H1 (cell line): ENCODE measurements around the gene KLRD1. TPM values are rescaled to one million over a fixed set of nuclear protein-coding genes. Genes with fewer than 3 reads are reported as not detected.

Experiments
- CHD7 ChIP-seq: fragments of 300-600 bp; sonication (generic); IDR thresholded peaks from 2 replicates; pipeline ENCODE4 v1.7.1; 2012; ENCODE audit warnings: low read length, moderate library complexity, mild to moderate bottlenecking, inconsistent platforms; ENCODE audit not compliant: insufficient replicate concordance
- RAD21 ChIP-seq, 2 experiments: IDR thresholded peaks in 1 of 2; conservative IDR thresholded peaks in 1 of 2; 2 replicates each; pipeline ENCODE4 v1.6.1; 2011; ENCODE audit warnings: low read depth in 2 of 2, low read length in 2 of 2, improper control_type of control experiment in 1 of 2, inconsistent platforms in 1 of 2, mild to moderate bottlenecking in 1 of 2, moderate library complexity in 1 of 2
- TCF12 ChIP-seq: IDR thresholded peaks from 2 replicates; pipeline ENCODE4 v1.6.1; 2011; ENCODE audit warnings: low read depth, mild to moderate bottlenecking, low read length
- TEAD4 ChIP-seq: IDR thresholded peaks from 2 replicates; pipeline ENCODE4 v1.6.1; 2012; ENCODE audit warnings: low read depth, low read length, inconsistent platforms, mixed read lengths
- polyA plus RNA-seq, 7 experiments: library from polyadenylated mRNA; depleted of rRNA in 3 of 7; stranded (reverse) in 5 of 7; unstranded in 2 of 7; fragments of >200 nt in 5 of 7; fragments of 200-250 nt in 2 of 7; gene quantifications; 1 replicate in 5 of 7; 2 replicates in 1 of 7; 4 replicates in 1 of 7; pipeline versions ENCODE4 v1.2.1 to v1.2.3, GENCODE V29; 2011 to 2013; ENCODE audit warnings: missing spikeins in 2 of 7, mixed read lengths in 2 of 7
- total RNA-seq: library from RNA; stranded (reverse); fragmentation: NEBNext Ultra II Directional; extraction: Animal tissue kit (Norgen Biotek cat#: 25700); gene quantifications from 2 replicates; pipeline ENCODE4 v1.2.1, GENCODE V29; 2021

KLRD1 gene
- total and polyA plus RNA-seq, 2 of the 8 experiments (the other 6 are each of a cell fraction or from before 2014, with no cell fraction given) = under 0.01 to 0.06 TPM

GRCh38 chr12:10260927-10261326 lies 46.7 kb upstream of the KLRD1 start (continued):
- TF ChIP-seq CHD7 = no peak
- no peak for TF ChIP-seq TEAD4
- no peak for TF ChIP-seq TCF12
- TF ChIP-seq RAD21 (IDR thresholded peaks at IDR 0.05 in 1 of 2, conservative IDR thresholded peaks at IDR 0.05 in 1 of 2; ENCODE audit: low read depth in 2 of 2, low read length in 2 of 2) = no peak
